ENCODE results near the gene SLC25A24. TPM values are rescaled to one million over a fixed set of nuclear protein-coding genes. Genes with fewer than 3 reads are reported as not detected.
A peak's percentile ranks its signal among the peaks of the same experiment; 100 is the strongest.
"Not testable (repeated sequence)": the region's sequence is repeated elsewhere in the genome, so short reads cannot be mapped to it uniquely, and the experiment has no call there.

Gene SLC25A24
- total RNA-seq: 54.5 and 69.2 TPM in 2 replicates
- polyA plus RNA-seq: 27.4 and 32.5 TPM in 2 replicates

GRCh38 chr1:108199781-108200686, at the start of gene SLC25A24:
Gene SLC25A24 (minus strand): TSS chr1:108200343. CDS start chr1:108200138, 205 bp downstream.
- DNase-seq (ENCODE audit: low spot score): peak; percentile 93
- peaks cover 3% of the 10 kb centered on the region for H3K9me3 ChIP-seq (ENCODE audit: low read depth)
- TF ChIP-seq EZH2phosphoT487 (IDR thresholded peaks at IDR 0.05; ENCODE audit: low read depth, severe bottlenecking, unreplicated experiment) (no peak), EZH2 (IDR thresholded peaks at IDR 0.05; ENCODE audit: borderline replicate concordance) (no peak)
- TF ChIP-seq, protein P1, sequence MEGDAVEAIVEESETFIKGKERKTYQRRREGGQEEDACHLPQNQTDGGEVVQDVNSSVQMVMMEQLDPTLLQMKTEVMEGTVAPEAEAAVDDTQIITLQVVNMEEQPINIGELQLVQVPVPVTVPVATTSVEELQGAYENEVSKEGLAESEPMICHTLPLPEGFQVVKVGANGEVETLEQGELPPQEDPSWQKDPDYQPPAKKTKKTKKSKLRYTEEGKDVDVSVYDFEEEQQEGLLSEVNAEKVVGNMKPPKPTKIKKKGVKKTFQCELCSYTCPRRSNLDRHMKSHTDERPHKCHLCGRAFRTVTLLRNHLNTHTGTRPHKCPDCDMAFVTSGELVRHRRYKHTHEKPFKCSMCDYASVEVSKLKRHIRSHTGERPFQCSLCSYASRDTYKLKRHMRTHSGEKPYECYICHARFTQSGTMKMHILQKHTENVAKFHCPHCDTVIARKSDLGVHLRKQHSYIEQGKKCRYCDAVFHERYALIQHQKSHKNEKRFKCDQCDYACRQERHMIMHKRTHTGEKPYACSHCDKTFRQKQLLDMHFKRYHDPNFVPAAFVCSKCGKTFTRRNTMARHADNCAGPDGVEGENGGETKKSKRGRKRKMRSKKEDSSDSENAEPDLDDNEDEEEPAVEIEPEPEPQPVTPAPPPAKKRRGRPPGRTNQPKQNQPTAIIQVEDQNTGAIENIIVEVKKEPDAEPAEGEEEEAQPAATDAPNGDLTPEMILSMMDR (IDR thresholded peaks at IDR 0.05; ENCODE audit: poor library complexity): no peak
- no peaks in the 10 kb centered on the region for H3K27me3 ChIP-seq
- H3K4me3 ChIP-seq: peak within 1 kb of the TSS; percentile 88
- H3K4me2 ChIP-seq: peak within 1 kb of the TSS; percentile 78
- peaks cover 49% of the 10 kb centered on the region for H3K79me2 ChIP-seq
- H3K27ac ChIP-seq: peak within 1 kb of the TSS; percentile 100
- H4K20me1 ChIP-seq (ENCODE audit: insufficient read depth, poor library complexity, severe bottlenecking): no peaks in the 10 kb centered on the region
- no peaks in the 10 kb centered on the region for H3K9me2 ChIP-seq (replicated peaks; ENCODE audit: insufficient read depth)
- no peaks in the 10 kb centered on the region for H3K4me1 ChIP-seq (ENCODE audit: insufficient read depth)
- WGBS (ENCODE audit: low lambda C conversion rate, missing lambda C conversion rate): under 1% methylated on average over 69 of the region's 97 CpGs
- H2AFZ ChIP-seq: peak within 1 kb of the TSS; percentile 100
- H3K36me3 ChIP-seq (replicated peaks; ENCODE audit: insufficient read depth, low read depth): no peaks in the 10 kb centered on the region

GRCh38 chr1:108243976-108244375, 43.8 kb upstream of the SLC25A24 start, which contains the start of gene NBPF4:
Gene NBPF4 (minus strand): TSS chr1:108244076. CDS start chr1:108243761, 315 bp downstream.
- not testable (repeated sequence) for H3K4me2 ChIP-seq; H3K36me3 ChIP-seq (replicated peaks; ENCODE audit: insufficient read depth, low read depth); H3K9me3 ChIP-seq (ENCODE audit: low read depth); H4K20me1 ChIP-seq (ENCODE audit: insufficient read depth, poor library complexity, severe bottlenecking); H3K4me1 ChIP-seq (ENCODE audit: insufficient read depth); DNase-seq (ENCODE audit: low spot score); H3K27ac ChIP-seq; H2AFZ ChIP-seq; H3K27me3 ChIP-seq; H3K9me2 ChIP-seq (replicated peaks; ENCODE audit: insufficient read depth); H3K4me3 ChIP-seq; H3K79me2 ChIP-seq
- WGBS (ENCODE audit: low lambda C conversion rate, missing lambda C conversion rate): no CpG with 5 or more reads among the region's 3 CpGs

DNA sequence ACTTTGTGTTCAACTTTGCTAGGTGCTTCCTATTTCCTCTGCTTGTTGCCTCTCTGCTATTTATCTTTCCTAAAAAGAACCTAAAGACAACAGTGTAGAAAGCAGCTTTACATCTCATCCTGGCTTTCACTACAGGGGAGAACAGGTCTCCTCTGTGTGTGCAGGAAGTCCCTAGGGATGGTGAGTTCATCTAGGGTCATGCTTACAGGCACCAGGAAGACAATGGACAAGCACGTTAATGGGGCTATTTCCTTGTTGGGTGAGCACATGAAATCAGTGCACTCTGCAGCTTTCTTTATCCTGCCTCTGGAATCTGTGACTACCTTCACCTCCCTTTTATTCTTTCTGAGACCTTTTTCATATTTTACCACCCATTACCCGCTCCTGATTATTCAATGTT, 39.3 kb upstream of the SLC25A24 start:
- H3K4me3 ChIP-seq; H3K27me3 ChIP-seq; H2AFZ ChIP-seq; H3K9me2 ChIP-seq (replicated peaks; ENCODE audit: insufficient read depth); H3K4me2 ChIP-seq; H3K36me3 ChIP-seq (replicated peaks; ENCODE audit: insufficient read depth, low read depth); H3K9me3 ChIP-seq (ENCODE audit: low read depth); DNase-seq (ENCODE audit: low spot score); H3K27ac ChIP-seq; H3K4me1 ChIP-seq (ENCODE audit: insufficient read depth); H4K20me1 ChIP-seq (ENCODE audit: insufficient read depth, poor library complexity, severe bottlenecking); H3K79me2 ChIP-seq: not testable (repeated sequence)
- no CpG with 5 or more reads among the region's 2 CpGs for WGBS (ENCODE audit: low lambda C conversion rate, missing lambda C conversion rate)

GRCh38 chr1:108235308-108235707, 35.2 kb upstream of the SLC25A24 start:
- H3K9me3 ChIP-seq (ENCODE audit: low read depth); H3K27ac ChIP-seq; H3K4me3 ChIP-seq; DNase-seq (ENCODE audit: low spot score); H2AFZ ChIP-seq; H3K79me2 ChIP-seq; H3K27me3 ChIP-seq; H3K9me2 ChIP-seq (replicated peaks; ENCODE audit: insufficient read depth); H3K36me3 ChIP-seq (replicated peaks; ENCODE audit: insufficient read depth, low read depth); H3K4me1 ChIP-seq (ENCODE audit: insufficient read depth); H4K20me1 ChIP-seq (ENCODE audit: insufficient read depth, poor library complexity, severe bottlenecking); H3K4me2 ChIP-seq: not testable (repeated sequence)
- WGBS (ENCODE audit: low lambda C conversion rate, missing lambda C conversion rate): no CpG with 5 or more reads among the region's 2 CpGs

- H3K79me2 ChIP-seq; H3K4me2 ChIP-seq; DNase-seq (ENCODE audit: low spot score); H3K9me3 ChIP-seq (ENCODE audit: low read depth); H3K4me1 ChIP-seq (ENCODE audit: insufficient read depth); H4K20me1 ChIP-seq (ENCODE audit: insufficient read depth, poor library complexity, severe bottlenecking); H3K36me3 ChIP-seq (replicated peaks; ENCODE audit: insufficient read depth, low read depth); H3K27ac ChIP-seq; H3K9me2 ChIP-seq (replicated peaks; ENCODE audit: insufficient read depth); H2AFZ ChIP-seq; H3K4me3 ChIP-seq; H3K27me3 ChIP-seq: not testable (repeated sequence)
- WGBS (ENCODE audit: low lambda C conversion rate, missing lambda C conversion rate): no CpG with 5 or more reads among the region's 3 CpGs
Measured at GRCh38 chr1:108232183-108232582, 32.0 kb upstream of the SLC25A24 start.

DNA sequence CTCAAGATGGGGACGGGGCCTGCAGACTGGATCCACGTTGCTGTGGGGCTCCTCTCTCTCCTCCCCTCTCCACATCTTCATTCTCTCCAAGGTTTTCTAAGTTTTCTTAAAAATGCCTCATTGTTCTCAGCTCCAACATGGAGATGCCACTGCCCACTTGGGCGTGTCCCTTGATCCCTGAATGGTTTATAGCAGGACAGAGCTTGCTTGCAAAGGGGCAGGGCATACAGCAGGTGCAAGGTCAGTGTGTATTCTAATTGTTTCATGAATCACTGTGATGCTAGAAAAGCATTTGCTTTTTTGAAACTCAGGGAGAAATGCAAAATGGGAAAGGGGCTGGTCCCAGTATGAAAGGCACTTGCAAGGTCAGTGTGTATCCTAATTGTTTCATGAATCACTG, 29.8 kb upstream of the SLC25A24 start:
- H3K27me3 ChIP-seq; H3K36me3 ChIP-seq (replicated peaks; ENCODE audit: insufficient read depth, low read depth); H3K4me1 ChIP-seq (ENCODE audit: insufficient read depth); H3K9me2 ChIP-seq (replicated peaks; ENCODE audit: insufficient read depth); H3K4me3 ChIP-seq; H3K27ac ChIP-seq; H3K9me3 ChIP-seq (ENCODE audit: low read depth); H4K20me1 ChIP-seq (ENCODE audit: insufficient read depth, poor library complexity, severe bottlenecking); DNase-seq (ENCODE audit: low spot score); H3K4me2 ChIP-seq; H2AFZ ChIP-seq; H3K79me2 ChIP-seq: not testable (repeated sequence)
- no CpG with 5 or more reads among the region's 3 CpGs for WGBS (ENCODE audit: low lambda C conversion rate, missing lambda C conversion rate)

GRCh38 chr1:108227772-108228171, 27.6 kb upstream of the SLC25A24 start:
- not testable (repeated sequence) for H3K9me3 ChIP-seq (ENCODE audit: low read depth); H3K4me3 ChIP-seq
- WGBS (ENCODE audit: low lambda C conversion rate, missing lambda C conversion rate): no CpG with 5 or more reads among the region's 7 CpGs

More at GRCh38 chr1:108227772-108228171, 27.6 kb upstream of the SLC25A24 start:
- not testable (repeated sequence) for H4K20me1 ChIP-seq (ENCODE audit: insufficient read depth, poor library complexity, severe bottlenecking); H3K27me3 ChIP-seq; H3K79me2 ChIP-seq; H3K27ac ChIP-seq; H3K36me3 ChIP-seq (replicated peaks; ENCODE audit: insufficient read depth, low read depth); H3K9me2 ChIP-seq (replicated peaks; ENCODE audit: insufficient read depth); H3K4me1 ChIP-seq (ENCODE audit: insufficient read depth); H2AFZ ChIP-seq; DNase-seq (ENCODE audit: low spot score); H3K4me2 ChIP-seq

All from hepatocyte (in vitro differentiated cells).